Immature natural killer cell (primary cell): ENCODE results near the gene CYP4F3. TPM values are rescaled to one million over a fixed set of nuclear protein-coding genes. Genes with fewer than 3 reads are reported as not detected.

ENCODE experiments used
- DNase-seq, 3 donors: peaks; one replicate each; pipeline ENCODE4 v3.0.0; 2022; ENCODE audit warnings: mixed read lengths in 1 of 3
- H3K27ac Mint-ChIP-seq, 6 donors: one replicate each; pipeline ENCODE4 v1.8.0; 2020; ENCODE audit warnings: mixed read lengths in 6 of 6, mild to moderate bottlenecking in 5 of 6, inconsistent platforms in 4 of 6, moderate library complexity in 3 of 6
- H3K27me3 Mint-ChIP-seq, 3 donors: one replicate each; pipeline ENCODE4 v1.8.0; 2020 to 2021; ENCODE audit warnings: low read depth in 3 of 3, mild to moderate bottlenecking in 3 of 3, mixed read lengths in 3 of 3, moderate library complexity in 3 of 3, inconsistent platforms in 1 of 3
- H3K36me3 Mint-ChIP-seq, 3 donors: one replicate each; pipeline ENCODE4 v1.8.0; 2020; ENCODE audit warnings: mixed read lengths in 3 of 3, inconsistent platforms in 2 of 3, mild to moderate bottlenecking in 2 of 3
- H3K4me1 Mint-ChIP-seq, 2 donors: one replicate each; pipeline ENCODE4 v1.8.0; 2020; ENCODE audit warnings: inconsistent platforms in 2 of 2, mild to moderate bottlenecking in 2 of 2, mixed read lengths in 2 of 2, moderate library complexity in 1 of 2
- H3K4me3 Mint-ChIP-seq, 5 donors: one replicate each; pipeline ENCODE4 v1.8.0; 2020; ENCODE audit warnings: mild to moderate bottlenecking in 5 of 5, mixed read lengths in 5 of 5, inconsistent platforms in 3 of 5, moderate library complexity in 3 of 5
- H3K9me3 Mint-ChIP-seq, 6 donors: one replicate each; pipeline ENCODE4 v1.8.0; 2020; ENCODE audit warnings: mild to moderate bottlenecking in 6 of 6, mixed read lengths in 6 of 6, inconsistent platforms in 4 of 6, moderate library complexity in 3 of 6
- polyA plus RNA-seq, 3 donors: library from polyadenylated mRNA; unstranded; fragments of 300-500 nt; fragmentation: Illumina TruSeq; gene quantifications; one replicate each; pipeline ENCODE4 v1.2.3, GENCODE V29; 2021

Gene CYP4F3
- polyA plus RNA-seq, 3 donors from 2014 or later = not detected

- Mint-ChIP-seq H3K4me3 (no peak overlapping the region), H3K27me3 (peaks cover 2 to 17% (median 6%) of the 10 kb centered on the region in 3 donors), H3K4me1 (no peaks in the 10 kb centered on the region), H3K9me3 (no peaks in the 10 kb centered on the region), H3K36me3 (no peaks in the 10 kb centered on the region), H3K27ac (no peak overlapping the region)
- no peak for DNase-seq
These were observed 22.4 kb upstream of the CYP4F3 start for GRCh38 chr19:15618321-15618720.

- Mint-ChIP-seq H3K27me3 (peaks cover 5 to 19% (median 6%) of the 10 kb centered on the region in 3 donors), H3K36me3 (no peaks in the 10 kb centered on the region), H3K4me1 (no peaks in the 10 kb centered on the region), H3K4me3 (no peak overlapping the region), H3K27ac (no peak overlapping the region), H3K9me3 (no peaks in the 10 kb centered on the region)
- no peak for DNase-seq
These were observed 18.9 kb upstream of the CYP4F3 start for GRCh38 chr19:15621801-15622200.

- no peaks in the 10 kb centered on the region for H3K4me1 Mint-ChIP-seq
- no peak overlapping the region for H3K27ac Mint-ChIP-seq
- no peaks in the 10 kb centered on the region for H3K9me3 Mint-ChIP-seq
- DNase-seq = no peak
- H3K27me3 Mint-ChIP-seq = peaks cover 5 to 18% (median 8%) of the 10 kb centered on the region in 3 donors
- H3K36me3 Mint-ChIP-seq = no peaks in the 10 kb centered on the region
- no peak overlapping the region for H3K4me3 Mint-ChIP-seq
These were observed 17.7 kb upstream of the CYP4F3 start for GRCh38 chr19:15622991-15623390.

GRCh38 chr19:15623711-15624318 is 16.9 kb upstream of the CYP4F3 start:
- DNase-seq = no peak
- peaks cover 2 to 20% (median 6%) of the 10 kb centered on the region in 3 donors for H3K27me3 Mint-ChIP-seq

GRCh38 chr19:15628236-15629002 is 12.3 kb upstream of the CYP4F3 start:
- Mint-ChIP-seq H3K27ac (no peak overlapping the region), H3K36me3 (no peaks in the 10 kb centered on the region), H3K27me3 (peaks cover 4 to 16% (median 5%) of the 10 kb centered on the region in 3 donors), H3K9me3 (no peaks in the 10 kb centered on the region), H3K4me1 (peaks cover 6 to 7% of the 10 kb centered on the region in 2 donors), H3K4me3 (no peak overlapping the region)
- no peak for DNase-seq

More at GRCh38 chr19:15623711-15624318, 16.9 kb upstream of the CYP4F3 start:
- no peaks in the 10 kb centered on the region for H3K4me1 Mint-ChIP-seq
- H3K9me3 Mint-ChIP-seq = no peaks in the 10 kb centered on the region
- no peak overlapping the region for H3K27ac Mint-ChIP-seq
- H3K4me3 Mint-ChIP-seq = no peak overlapping the region
- no peaks in the 10 kb centered on the region for H3K36me3 Mint-ChIP-seq

GRCh38 chr19:15629003-15629880 is 11.5 kb upstream of the CYP4F3 start:
- no peak overlapping the region for H3K4me3 Mint-ChIP-seq
- DNase-seq = peak; percentile 73
- H3K27ac Mint-ChIP-seq = no peak overlapping the region
- H3K27me3 Mint-ChIP-seq = peaks cover 3 to 16% (median 4%) of the 10 kb centered on the region in 3 donors
- no peaks in the 10 kb centered on the region for H3K36me3 Mint-ChIP-seq
- H3K4me1 Mint-ChIP-seq = peaks cover 8 to 10% of the 10 kb centered on the region in 2 donors
- H3K9me3 Mint-ChIP-seq = no peaks in the 10 kb centered on the region

GRCh38 chr19:15631817-15632216 is 8.9 kb upstream of the CYP4F3 start:
- Mint-ChIP-seq H3K27me3 (peaks cover 3 to 20% (median 6%) of the 10 kb centered on the region in 3 donors), H3K4me3 (no peak overlapping the region), H3K4me1 (peaks cover 8 to 10% of the 10 kb centered on the region in 2 donors), H3K27ac (no peak overlapping the region), H3K9me3 (no peaks in the 10 kb centered on the region), H3K36me3 (no peaks in the 10 kb centered on the region)
- peak; percentile 13 to 33 (median 26) for DNase-seq

GRCh38 chr19:15633082-15633835 is 7.4 kb upstream of the CYP4F3 start:
- Mint-ChIP-seq H3K9me3 (no peaks in the 10 kb centered on the region), H3K36me3 (no peaks in the 10 kb centered on the region), H3K27ac (no peak overlapping the region), H3K4me3 (peak overlapping the region in 1 of 5 donors; percentile 44), H3K4me1 (peaks cover 8 to 10% of the 10 kb centered on the region in 2 donors), H3K27me3 (peaks cover 3 to 16% (median 3%) of the 10 kb centered on the region in 3 donors)
- DNase-seq = no peak

- Mint-ChIP-seq H3K9me3 (no peaks in the 10 kb centered on the region), H3K27me3 (peaks cover 3 to 15% (median 3%) of the 10 kb centered on the region in 3 donors), H3K36me3 (no peaks in the 10 kb centered on the region), H3K4me1 (peaks cover 8 to 10% of the 10 kb centered on the region in 2 donors), H3K4me3 (no peak overlapping the region), H3K27ac (no peak overlapping the region)
- DNase-seq = no peak
These were observed 6.6 kb upstream of the CYP4F3 start for GRCh38 chr19:15634105-15634504.

- H3K27ac Mint-ChIP-seq = no peak overlapping the region
- peaks cover 3 to 15% (median 5%) of the 10 kb centered on the region in 3 donors for H3K27me3 Mint-ChIP-seq
- no peak for DNase-seq
- peaks cover 8 to 10% of the 10 kb centered on the region in 2 donors for H3K4me1 Mint-ChIP-seq
- H3K36me3 Mint-ChIP-seq = no peaks in the 10 kb centered on the region
- no peak overlapping the region for H3K4me3 Mint-ChIP-seq
- no peaks in the 10 kb centered on the region for H3K9me3 Mint-ChIP-seq
These were observed 5.5 kb upstream of the CYP4F3 start for GRCh38 chr19:15635016-15635805.

GRCh38 chr19:15636026-15636425 is 4.7 kb upstream of the CYP4F3 start:
- no peak for DNase-seq
- Mint-ChIP-seq H3K4me3 (no peak overlapping the region), H3K9me3 (no peaks in the 10 kb centered on the region), H3K36me3 (no peaks in the 10 kb centered on the region), H3K27ac (no peak overlapping the region), H3K27me3 (peaks cover 3 to 12% (median 5%) of the 10 kb centered on the region in 3 donors), H3K4me1 (peaks cover 8 to 10% of the 10 kb centered on the region in 2 donors)

GRCh38 chr19:15639596-15639995 is 1.1 kb upstream of the CYP4F3 start:
- H3K4me3 Mint-ChIP-seq = no peak overlapping the region
- no peaks in the 10 kb centered on the region for H3K36me3 Mint-ChIP-seq
- H3K27ac Mint-ChIP-seq = no peak overlapping the region
- H3K27me3 Mint-ChIP-seq = peaks cover 2 to 9% (median 4%) of the 10 kb centered on the region in 3 donors
- H3K4me1 Mint-ChIP-seq = peaks cover 0 to 2% of the 10 kb centered on the region in 2 donors
- no peak for DNase-seq
- H3K9me3 Mint-ChIP-seq = no peaks in the 10 kb centered on the region
